Glutamatergic neuron (in vitro differentiated cells): ENCODE measurements around the gene TMEM163. TPM values are rescaled to one million over a fixed set of nuclear protein-coding genes. Genes with fewer than 3 reads are reported as not detected.

Experiments
- DNase-seq: peaks from one replicate; pipeline ENCODE4 v3.0.0; 2022
- H3K27ac Mint-ChIP-seq: one replicate; pipeline ENCODE4 v1.8.0; 2020; ENCODE audit warnings: mild to moderate bottlenecking, mixed read lengths, inconsistent platforms; ENCODE audit not compliant: unreplicated experiment
- H3K27me3 Mint-ChIP-seq: one replicate; pipeline ENCODE4 v1.8.0; 2020; ENCODE audit warnings: mild to moderate bottlenecking, moderate library complexity, mixed read lengths, inconsistent platforms; ENCODE audit not compliant: unreplicated experiment
- H3K36me3 Mint-ChIP-seq: one replicate; pipeline ENCODE4 v1.8.0; 2020; ENCODE audit warnings: mild to moderate bottlenecking, mixed read lengths, inconsistent platforms; ENCODE audit not compliant: unreplicated experiment
- H3K4me1 Mint-ChIP-seq: one replicate; pipeline ENCODE4 v1.8.0; 2020; ENCODE audit warnings: mild to moderate bottlenecking, low read depth, mixed read lengths, inconsistent platforms; ENCODE audit not compliant: unreplicated experiment
- H3K4me3 Mint-ChIP-seq: one replicate; pipeline ENCODE4 v1.8.0; 2020; ENCODE audit warnings: mild to moderate bottlenecking, mixed read lengths, inconsistent platforms; ENCODE audit not compliant: unreplicated experiment
- H3K9me3 Mint-ChIP-seq: one replicate; pipeline ENCODE4 v1.8.0; 2020; ENCODE audit warnings: mild to moderate bottlenecking, moderate library complexity, mixed read lengths, inconsistent platforms; ENCODE audit not compliant: unreplicated experiment
- total RNA-seq: library from RNA; stranded (reverse); fragmentation: NEBNext Ultra II Directional; extraction: Animal tissue kit (Norgen Biotek cat#: 25700); gene quantifications from one replicate; pipeline ENCODE4 v1.2.1, GENCODE V29; 2021; ENCODE audit not compliant: unreplicated experiment
- TF ChIP-seq, protein P1 (sequence below): fragments of 200-600 bp; sonication (generic); IDR thresholded peaks from one replicate; pipeline ENCODE4 v1.5.0; 2021; ENCODE audit not compliant: partially characterized antibody, unreplicated experiment

The TMEM163 gene
- total RNA-seq, 1 donor from 2014 or later, result 27.7 TPM

DNA sequence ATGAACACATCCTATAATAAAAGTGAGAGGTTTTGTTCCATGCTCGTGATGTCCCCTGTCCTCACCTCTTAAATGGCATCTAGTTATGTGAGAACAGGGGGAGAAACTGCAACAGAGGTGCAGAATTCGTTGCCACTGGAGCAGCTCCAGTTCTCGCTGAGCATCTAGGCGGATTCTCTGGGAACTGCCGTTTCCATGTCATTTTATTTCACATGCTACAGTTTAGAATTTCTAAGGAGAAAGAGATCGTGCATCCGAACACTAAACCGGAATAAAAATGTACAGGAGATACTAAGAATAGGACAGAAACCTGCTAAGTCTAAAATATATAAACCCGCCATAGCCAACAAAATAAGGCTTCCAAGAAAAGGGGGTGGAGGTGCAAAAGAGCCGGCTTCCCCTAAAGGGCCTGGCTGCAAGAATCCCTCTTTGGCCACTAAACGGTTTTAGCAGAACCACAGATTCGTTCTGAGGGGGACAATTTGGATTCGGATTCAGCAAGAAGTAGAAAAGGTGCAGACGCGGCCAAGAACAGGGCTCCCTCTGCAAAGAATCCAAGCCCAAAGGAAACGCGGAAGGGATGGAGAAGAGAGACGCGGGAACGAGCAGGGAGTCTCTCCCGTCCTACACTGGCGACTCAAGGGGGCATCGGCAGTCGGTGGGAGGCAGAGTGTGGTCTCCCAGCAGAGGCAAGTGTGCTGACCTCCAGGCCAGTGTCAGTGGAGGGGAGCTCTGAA, 1.3 kb downstream of the TMEM163 start:
- peaks cover 3% of the 10 kb centered on the region for H3K36me3 Mint-ChIP-seq
- peak overlapping the region; percentile 13 for H3K27ac Mint-ChIP-seq
- H3K4me1 Mint-ChIP-seq, result peaks cover 42% of the 10 kb centered on the region
- H3K4me3 Mint-ChIP-seq, result peak overlapping the region; percentile 81
- TF ChIP-seq, protein P1, sequence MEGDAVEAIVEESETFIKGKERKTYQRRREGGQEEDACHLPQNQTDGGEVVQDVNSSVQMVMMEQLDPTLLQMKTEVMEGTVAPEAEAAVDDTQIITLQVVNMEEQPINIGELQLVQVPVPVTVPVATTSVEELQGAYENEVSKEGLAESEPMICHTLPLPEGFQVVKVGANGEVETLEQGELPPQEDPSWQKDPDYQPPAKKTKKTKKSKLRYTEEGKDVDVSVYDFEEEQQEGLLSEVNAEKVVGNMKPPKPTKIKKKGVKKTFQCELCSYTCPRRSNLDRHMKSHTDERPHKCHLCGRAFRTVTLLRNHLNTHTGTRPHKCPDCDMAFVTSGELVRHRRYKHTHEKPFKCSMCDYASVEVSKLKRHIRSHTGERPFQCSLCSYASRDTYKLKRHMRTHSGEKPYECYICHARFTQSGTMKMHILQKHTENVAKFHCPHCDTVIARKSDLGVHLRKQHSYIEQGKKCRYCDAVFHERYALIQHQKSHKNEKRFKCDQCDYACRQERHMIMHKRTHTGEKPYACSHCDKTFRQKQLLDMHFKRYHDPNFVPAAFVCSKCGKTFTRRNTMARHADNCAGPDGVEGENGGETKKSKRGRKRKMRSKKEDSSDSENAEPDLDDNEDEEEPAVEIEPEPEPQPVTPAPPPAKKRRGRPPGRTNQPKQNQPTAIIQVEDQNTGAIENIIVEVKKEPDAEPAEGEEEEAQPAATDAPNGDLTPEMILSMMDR, result no peak
- DNase-seq, result peak; percentile 39
- H3K27me3 Mint-ChIP-seq, result peaks cover 12% of the 10 kb centered on the region
- H3K9me3 Mint-ChIP-seq, result peaks cover 12% of the 10 kb centered on the region

DNA sequence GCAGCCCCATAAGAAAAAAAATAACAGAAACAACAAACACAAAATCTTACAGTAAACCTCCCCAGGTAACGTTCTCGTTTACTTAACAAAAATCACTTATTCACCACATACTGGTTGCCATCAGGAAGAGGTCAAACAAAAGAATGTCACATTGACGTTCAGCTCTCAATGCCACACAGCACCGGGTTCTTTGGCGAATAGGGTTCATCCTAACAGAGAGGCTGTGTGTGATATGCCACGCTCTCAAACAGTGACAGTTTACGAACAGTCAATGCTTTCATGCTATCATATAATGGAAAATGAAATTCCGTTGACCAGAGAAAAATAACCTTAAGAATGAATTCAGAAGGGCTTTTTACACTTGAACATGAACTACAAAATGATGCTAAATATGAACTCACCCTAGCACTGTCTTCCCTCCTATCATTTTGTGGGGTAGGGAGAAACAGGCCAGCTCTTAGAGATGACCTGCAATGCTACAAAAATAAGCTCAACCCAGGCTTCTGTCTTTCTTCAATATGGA, 2.0 kb downstream of the TMEM163 start:
- peaks cover 3% of the 10 kb centered on the region for H3K36me3 Mint-ChIP-seq
- DNase-seq, result no peak
- H3K27me3 Mint-ChIP-seq, result peaks cover 12% of the 10 kb centered on the region
- peaks cover 48% of the 10 kb centered on the region for H3K4me1 Mint-ChIP-seq
- TF ChIP-seq, protein P1, result no peak
- H3K27ac Mint-ChIP-seq, result peak overlapping the region; percentile 13
- H3K9me3 Mint-ChIP-seq, result peaks cover 12% of the 10 kb centered on the region
- H3K4me3 Mint-ChIP-seq, result peak overlapping the region; percentile 81

DNA sequence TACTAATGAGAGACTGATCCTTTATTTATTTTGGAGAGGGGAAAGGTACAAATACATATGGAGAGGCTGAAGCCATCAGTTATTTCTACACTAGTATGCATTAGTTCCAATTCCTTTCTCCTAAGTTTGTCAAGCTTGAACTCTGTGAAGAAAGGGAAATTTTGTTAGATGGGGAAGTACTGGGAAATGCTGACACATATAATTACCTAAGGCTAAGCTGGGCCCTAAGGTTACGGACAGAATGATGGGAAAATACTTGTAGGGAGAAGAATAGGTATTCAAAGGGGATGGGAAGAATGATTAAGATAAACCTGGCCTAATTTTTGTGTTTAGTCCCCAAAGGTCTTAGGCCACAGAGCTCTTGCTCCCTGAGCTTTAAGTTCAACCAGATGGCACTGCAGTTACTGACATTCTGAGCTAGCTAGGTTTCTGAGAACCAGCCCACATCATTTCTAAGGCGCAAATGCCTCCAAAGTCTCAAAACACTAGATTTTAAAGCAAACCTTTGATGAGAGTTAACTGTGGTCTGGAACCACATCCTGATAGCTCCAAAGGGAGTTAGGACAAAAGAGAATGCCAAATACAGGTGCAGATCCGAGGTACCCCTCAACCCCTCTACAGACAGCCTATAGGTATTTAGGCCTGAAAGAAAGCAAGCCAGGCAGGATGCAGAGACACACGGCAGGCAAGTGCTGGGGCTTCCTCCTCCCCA, 2.7 kb downstream of the TMEM163 start:
- TF ChIP-seq, protein P1, result no peak
- DNase-seq, result no peak
- Mint-ChIP-seq H3K4me3 (peak overlapping the region; percentile 81), H3K27ac (no peak overlapping the region), H3K27me3 (peaks cover 12% of the 10 kb centered on the region), H3K4me1 (peaks cover 54% of the 10 kb centered on the region), H3K9me3 (peaks cover 12% of the 10 kb centered on the region), H3K36me3 (peaks cover 3% of the 10 kb centered on the region)

DNA sequence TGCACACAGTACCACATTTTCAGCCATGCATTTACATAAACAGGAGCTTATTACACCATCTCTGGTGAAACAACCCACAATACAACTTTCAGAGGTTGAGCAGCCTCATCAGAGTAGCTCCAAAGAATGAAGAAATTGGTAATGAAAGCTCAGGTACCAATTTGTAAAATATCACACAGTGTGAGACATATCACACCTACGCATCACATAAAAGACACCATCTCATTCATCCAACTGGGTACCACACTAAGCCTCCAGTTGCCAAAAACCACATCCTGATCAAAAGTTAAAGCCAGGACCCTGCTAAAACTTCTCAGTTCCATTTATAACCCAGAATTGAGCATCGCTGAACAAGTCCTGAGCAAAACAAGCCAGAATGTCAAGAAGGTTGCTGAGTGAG, 4.6 kb downstream of the TMEM163 start:
- Mint-ChIP-seq H3K36me3 (no peaks in the 10 kb centered on the region), H3K27me3 (peaks cover 12% of the 10 kb centered on the region), H3K4me1 (peaks cover 58% of the 10 kb centered on the region), H3K4me3 (peak overlapping the region; percentile 67), H3K27ac (no peak overlapping the region), H3K9me3 (peaks cover 5% of the 10 kb centered on the region)
- TF ChIP-seq, protein P1, result no peak
- DNase-seq, result no peak

DNA sequence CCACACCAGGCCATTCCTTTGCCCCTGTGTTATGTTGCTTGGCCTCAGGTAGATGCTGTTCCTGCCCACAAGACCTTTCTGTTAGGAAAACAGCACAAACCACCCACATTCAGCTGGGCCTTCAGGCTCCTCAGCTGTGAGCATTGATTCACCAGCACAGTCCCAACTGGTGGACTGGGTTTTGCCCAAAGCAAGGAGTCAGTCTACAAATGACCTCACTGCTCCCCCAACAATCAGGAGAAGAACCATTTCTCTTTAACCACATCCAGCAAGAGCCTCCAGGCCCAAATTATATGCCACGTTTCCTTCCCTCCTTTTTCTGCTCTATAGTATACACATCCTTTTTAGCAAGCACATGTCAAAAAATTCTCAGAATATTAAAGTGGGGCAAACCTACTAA, 5.2 kb downstream of the TMEM163 start:
- Mint-ChIP-seq H3K36me3 (no peaks in the 10 kb centered on the region), H3K9me3 (peaks cover 8% of the 10 kb centered on the region), H3K27me3 (peaks cover 12% of the 10 kb centered on the region), H3K4me3 (no peak overlapping the region), H3K4me1 (peaks cover 58% of the 10 kb centered on the region), H3K27ac (no peak overlapping the region)
- DNase-seq, result no peak
- TF ChIP-seq, protein P1, result no peak
